Measurements from ENCODE around the gene NPFF. TPM values are rescaled to one million over a fixed set of nuclear protein-coding genes. Genes with fewer than 3 reads are reported as not detected.

The NPFF gene
- total and polyA plus RNA-seq, 10 donors, result 0.49 to 2.0 (median 1.3) TPM; not detected in 7

- Histone ChIP-seq H3K27me3 (replicated peaks in 1 of 7) (no peaks in the 10 kb centered on the region), H3K9me3 (no peaks in the 10 kb centered on the region), H3K4me3 (no peak overlapping the region), H3K36me3 (peaks cover 10 to 100% (median 100%) of the 10 kb centered on the region in 6 donors), H3K27ac (no peak overlapping the region), H3K4me1 (peaks cover 3 to 87% (median 37%) of the 10 kb centered on the region in 6 donors)
- TF ChIP-seq CTCF (IDR thresholded peaks at IDR 0.05 in 8 of 11, conservative IDR thresholded peaks at IDR 0.05 in 3 of 11) (no peak), POLR2AphosphoS5 (IDR thresholded peaks at IDR 0.05) (no peak), POLR2A (IDR thresholded peaks at IDR 0.05) (no peak)
- no peak for DNase-seq
- intact Hi-C loops (cut with DNase I; ENCODE audit: low total_unique reads), result no loop called here
- 80 to 90% (median 85%) methylated on average over 3 of the region's 3 CpGs for WGBS, 5 donors
Observed at GRCh38 chr12:53461059-53461458, 46.2 kb downstream of the NPFF start.

GRCh38 chr12:53459097-53459496 is 48.2 kb downstream of the NPFF start:
- WGBS, 5 donors, result 80 to 85% (median 82%) methylated on average over 4 of the region's 4 CpGs
- H3K36me3 ChIP-seq, result peaks cover 15 to 100% (median 99%) of the 10 kb centered on the region in 6 donors

More at GRCh38 chr12:53459097-53459496, 48.2 kb downstream of the NPFF start:
- Histone ChIP-seq H3K4me3 (no peak overlapping the region), H3K9me3 (no peaks in the 10 kb centered on the region), H3K27me3 (replicated peaks in 1 of 7) (no peaks in the 10 kb centered on the region), H3K27ac (no peak overlapping the region), H3K4me1 (peaks cover 16 to 87% (median 43%) of the 10 kb centered on the region in 6 donors)
- no peak for TF ChIP-seq CTCF (IDR thresholded peaks at IDR 0.05 in 8 of 11, conservative IDR thresholded peaks at IDR 0.05 in 3 of 11)
- TF ChIP-seq POLR2A (IDR thresholded peaks at IDR 0.05), result no peak
- no peak for TF ChIP-seq POLR2AphosphoS5 (IDR thresholded peaks at IDR 0.05)
- intact Hi-C loops (cut with DNase I; ENCODE audit: low total_unique reads), result loop anchor here (10.0 kb wide), 1 partner anchor 46 kb away; the partner anchor contains the start of genes NPFF and TARBP2
- no peak for DNase-seq

Small RNAs within 50 kb of the gene (small RNA-seq; reads per million reads assigned to genes)
- 0 reads per million in 4 donors for gene AC023509.3

Other genes starting within 250 kb of the NPFF start
- 1 to 10 TPM; 1.7 to 7.2 (median 4.7) TPM for gene ESPL1, start 239.2 kb downstream of the NPFF start, total RNA-seq
- 1 to 10 TPM in 1 of 3 donors, under 1 TPM in 2; 0.85 to 1.9 (median 0.93) TPM for gene ESPL1, start 239.2 kb downstream of the NPFF start, polyA plus RNA-seq
- 100 to 1,000 TPM; 399 to 795 (median 497) TPM for gene PFDN5, start 211.9 kb downstream of the NPFF start, total RNA-seq
- 1,000 to 10,000 TPM; 1,813 to 2,525 (median 1,837) TPM for gene PFDN5, start 211.9 kb downstream of the NPFF start, polyA plus RNA-seq
- gene MYG1, start 207.8 kb downstream of the NPFF start, total RNA-seq, result 10 to 100 TPM; 31.1 to 53.3 (median 34.9) TPM
- 10 to 100 TPM; 56.6 to 79.2 (median 76.0) TPM for gene MYG1, start 207.8 kb downstream of the NPFF start, polyA plus RNA-seq
- gene AAAS, start 185.9 kb downstream of the NPFF start, total RNA-seq, result 10 to 100 TPM; 39.3 to 67.9 (median 49.7) TPM
- gene AAAS, start 185.9 kb downstream of the NPFF start, polyA plus RNA-seq, result 10 to 100 TPM; 32.4 to 42.4 (median 33.5) TPM
- not detected for gene SP7, start 171.1 kb downstream of the NPFF start, total RNA-seq
- gene SP7, start 171.1 kb downstream of the NPFF start, polyA plus RNA-seq, result not detected
- gene SP1, start 127.3 kb downstream of the NPFF start, total RNA-seq, result 10 to 100 TPM; 75.6 to 92.8 (median 86.1) TPM
- gene SP1, start 127.3 kb downstream of the NPFF start, polyA plus RNA-seq, result 10 to 100 TPM in 1 of 3 donors, 1 to 10 TPM in 2; 9.1 to 13.6 (median 9.9) TPM
- 10 to 100 TPM in 3 of 7 donors, 1 to 10 TPM in 4; 3.7 to 20.6 (median 8.8) TPM for gene AMHR2, start 83.6 kb downstream of the NPFF start, total RNA-seq
- 1 to 10 TPM; 1.2 to 7.4 (median 1.7) TPM for gene AMHR2, start 83.6 kb downstream of the NPFF start, polyA plus RNA-seq
- 100 to 1,000 TPM; 127 to 230 (median 197) TPM for gene PRR13, start 65.8 kb downstream of the NPFF start, total RNA-seq
- 100 to 1,000 TPM; 217 to 262 (median 223) TPM for gene PRR13, start 65.8 kb downstream of the NPFF start, polyA plus RNA-seq
- 100 to 1,000 TPM; 547 to 779 (median 652) TPM for gene PCBP2, start 55.4 kb downstream of the NPFF start, total RNA-seq
- gene PCBP2, start 55.4 kb downstream of the NPFF start, polyA plus RNA-seq, result 100 to 1,000 TPM; 449 to 459 (median 459) TPM
- 10 to 100 TPM; 13.6 to 27.4 (median 20.8) TPM for gene MAP3K12, start 8.0 kb downstream of the NPFF start, total RNA-seq
- 10 to 100 TPM in 2 of 3 donors, 1 to 10 TPM in 1; 8.0 to 13.7 (median 10.9) TPM for gene MAP3K12, start 8.0 kb downstream of the NPFF start, polyA plus RNA-seq
- gene TARBP2, start 6.2 kb downstream of the NPFF start, total RNA-seq, result 10 to 100 TPM; 25.9 to 43.7 (median 31.8) TPM
- 10 to 100 TPM; 29.0 to 57.1 (median 42.7) TPM for gene TARBP2, start 6.2 kb downstream of the NPFF start, polyA plus RNA-seq
- 10 to 100 TPM; 30.0 to 52.8 (median 47.6) TPM for gene ATF7, start 118.9 kb upstream of the NPFF start, total RNA-seq
- 10 to 100 TPM in 1 of 3 donors, 1 to 10 TPM in 2; 6.5 to 12.1 (median 8.5) TPM for gene ATF7, start 118.9 kb upstream of the NPFF start, polyA plus RNA-seq
- 100 to 1,000 TPM; 231 to 323 (median 282) TPM for gene ATP5MC2, start 168.6 kb upstream of the NPFF start, total RNA-seq
- gene ATP5MC2, start 168.6 kb upstream of the NPFF start, polyA plus RNA-seq, result 100 to 1,000 TPM; 467 to 526 (median 515) TPM
- 100 to 1,000 TPM in 6 of 7 donors, 10 to 100 TPM in 1; 93.5 to 186 (median 134) TPM for gene CALCOCO1, start 220.0 kb upstream of the NPFF start, total RNA-seq
- gene CALCOCO1, start 220.0 kb upstream of the NPFF start, polyA plus RNA-seq, result 10 to 100 TPM; 31.0 to 55.6 (median 37.2) TPM
- gene CISTR, start 244.5 kb upstream of the NPFF start, total RNA-seq, result not detected
- under 1 TPM in 1 of 3 donors, not detected in 2; 0.20 TPM for gene CISTR, start 244.5 kb upstream of the NPFF start, polyA plus RNA-seq

Measured in spleen (tissue), 11 donors.